AG09319 (cell line): Measurements from ENCODE around the gene TRAPPC12.

Experiments used
- DNase-seq: peaks from one replicate; pipeline ENCODE4 v3.0.0-alpha.2; 2010; ENCODE audit warnings: low read depth; ENCODE audit errors: extremely low read depth
- CTCF ChIP-seq: IDR thresholded peaks from 2 replicates; pipeline ENCODE4 v1.5.1; 2011; ENCODE audit warnings: low read depth, mild to moderate bottlenecking, inconsistent platforms, low read length, moderate library complexity

Gene TRAPPC12

DNA sequence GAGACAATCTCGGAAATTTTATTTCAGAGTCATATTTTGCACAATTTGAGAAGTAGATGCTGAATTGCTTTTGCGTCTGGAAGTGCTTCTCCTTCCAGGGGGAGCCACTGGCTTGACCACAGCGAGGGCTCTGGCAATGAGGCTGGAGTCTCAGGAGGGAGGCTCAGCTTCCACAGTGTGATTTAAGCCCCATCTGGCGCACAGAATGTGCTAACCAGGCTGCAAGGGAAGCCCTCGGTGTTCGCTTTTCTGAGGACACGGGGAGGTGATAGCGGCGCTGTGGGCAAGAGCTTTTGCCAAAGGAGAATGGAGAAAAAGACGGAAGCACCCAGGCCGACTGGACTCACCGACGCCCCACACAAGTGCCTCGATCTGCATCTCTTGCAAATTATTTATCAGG, 87.5 kb downstream of the TRAPPC12 start:
- DNase-seq, result no peak

GRCh38 chr2:3467654-3468053, 88.2 kb downstream of the TRAPPC12 start:
- no peak for TF ChIP-seq CTCF

More for the DNA sequence above, 87.5 kb downstream of the TRAPPC12 start:
- TF ChIP-seq CTCF, result no peak

DNA sequence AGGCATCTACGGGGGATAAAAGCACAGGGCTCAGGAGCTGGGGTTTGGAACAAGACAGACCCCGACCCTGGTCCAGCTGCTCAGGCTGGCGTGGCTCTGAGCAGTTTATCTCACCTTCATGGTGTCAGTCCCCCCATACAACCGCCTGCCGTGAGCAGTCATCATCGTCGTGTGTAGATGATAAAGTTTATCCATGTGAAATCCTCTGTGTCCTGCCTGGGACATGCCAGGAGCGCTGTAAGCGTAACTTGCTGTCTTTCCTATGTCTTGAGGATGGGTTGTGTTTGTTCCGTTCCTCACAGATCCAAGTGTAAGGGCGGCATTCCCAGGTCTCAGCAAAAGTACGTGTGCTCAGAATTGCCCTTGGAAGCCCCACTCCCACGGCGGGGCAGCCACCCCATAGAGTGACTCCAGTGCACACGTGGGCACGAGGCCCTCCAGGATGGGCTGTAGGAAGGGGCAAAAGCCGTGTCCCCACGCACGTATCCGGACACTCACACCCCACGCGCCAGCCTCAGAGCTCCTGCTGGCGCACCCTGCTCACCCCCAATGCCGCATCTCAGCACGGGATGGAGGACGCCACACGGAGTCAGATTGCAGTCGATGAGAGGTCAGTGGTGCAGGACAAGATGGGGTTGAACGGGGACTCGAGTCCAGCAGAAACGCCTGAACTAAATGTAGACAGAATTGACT, 88.9 kb downstream of the TRAPPC12 start:
- DNase-seq, result no peak
- no peak for TF ChIP-seq CTCF

More at GRCh38 chr2:3467654-3468053, 88.2 kb downstream of the TRAPPC12 start:
- no peak for DNase-seq

DNA sequence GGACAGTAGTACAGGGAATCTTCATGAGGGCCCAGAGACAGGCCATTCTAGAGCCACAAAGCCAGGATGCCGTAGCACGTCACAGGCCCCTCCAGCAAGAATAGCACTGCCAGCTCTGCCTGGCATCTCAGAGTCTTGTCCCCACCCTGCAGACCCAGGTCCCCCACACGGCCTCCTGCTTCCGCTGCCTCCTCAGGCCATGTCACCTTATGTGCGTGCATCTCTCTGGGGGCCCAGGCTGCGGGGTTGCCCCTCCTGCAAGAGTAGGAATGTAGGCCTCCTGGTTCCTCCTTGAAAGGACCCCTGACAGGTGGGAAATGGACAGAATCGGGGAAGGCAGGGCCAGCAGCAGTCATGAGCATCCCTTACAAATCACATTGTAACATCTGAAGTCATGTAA, 90.0 kb downstream of the TRAPPC12 start:
- no peak for DNase-seq
- TF ChIP-seq CTCF, result no peak

DNA sequence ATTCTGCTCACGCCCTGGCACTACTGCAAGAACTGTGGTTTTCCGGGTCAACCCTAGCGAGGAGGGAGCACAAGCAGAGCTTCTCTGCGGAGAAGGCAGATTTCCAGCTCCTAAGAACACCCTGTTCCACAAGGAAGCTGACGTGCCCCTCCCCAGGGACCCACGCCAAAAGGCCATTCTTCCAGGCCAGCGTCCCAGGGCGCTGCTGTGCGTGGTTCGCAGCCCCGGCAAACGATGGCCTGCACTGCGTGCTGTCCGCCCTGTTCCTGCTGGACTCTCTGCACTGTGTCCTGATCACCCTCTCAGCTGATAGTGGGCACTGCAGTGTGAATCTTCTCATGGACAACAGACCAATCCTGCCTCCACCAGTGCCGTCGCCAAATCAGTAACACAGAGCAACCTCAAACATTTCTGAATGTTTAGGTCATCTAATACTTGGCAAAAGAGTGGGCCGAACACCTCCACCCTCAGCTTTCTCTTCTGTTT, 90.7 kb downstream of the TRAPPC12 start:
- no peak for TF ChIP-seq CTCF
- DNase-seq, result no peak

DNA sequence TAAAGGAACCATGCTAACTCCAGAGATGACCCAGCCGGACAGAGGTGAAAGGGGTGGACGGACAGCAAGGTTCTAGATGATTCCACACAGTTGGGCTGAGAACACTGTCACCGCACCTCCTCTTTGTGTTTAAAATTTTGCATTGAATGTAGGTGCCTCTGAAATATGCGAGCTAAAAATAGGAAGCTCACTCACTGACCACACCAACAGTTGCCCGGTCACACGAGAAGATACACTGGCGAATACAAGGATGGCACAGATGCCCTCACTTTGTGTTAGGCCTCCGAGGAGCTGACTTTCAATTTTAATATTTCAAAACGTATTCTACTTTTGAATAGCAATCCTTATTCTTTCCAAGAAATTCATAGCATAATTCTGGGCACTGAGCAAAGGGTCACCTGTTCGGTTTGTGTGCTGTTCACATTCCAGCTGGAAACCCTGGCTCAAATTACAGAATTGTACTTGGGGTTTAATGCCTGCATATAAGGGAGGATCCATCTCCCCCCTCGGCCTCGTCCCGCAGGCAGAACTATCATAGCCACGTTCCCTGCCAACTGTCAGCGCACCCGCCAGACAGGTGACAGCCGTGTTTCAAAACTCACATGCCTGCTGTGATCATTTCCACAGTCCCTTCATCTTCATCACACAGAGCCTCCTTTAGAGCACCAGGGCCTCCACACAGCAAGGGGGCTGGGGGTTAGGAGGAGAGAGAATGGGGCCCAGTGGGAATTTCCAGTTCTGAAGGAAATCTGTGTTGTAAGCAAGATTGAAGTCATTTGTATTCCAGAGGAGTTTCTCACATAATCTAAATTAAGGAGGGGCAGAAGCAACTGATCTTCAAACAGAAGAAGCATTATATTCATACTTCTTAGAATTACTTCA, 91.6 kb downstream of the TRAPPC12 start:
- DNase-seq, result no peak
- no peak for TF ChIP-seq CTCF

GRCh38 chr2:3472296-3472695, 92.8 kb downstream of the TRAPPC12 start:
- TF ChIP-seq CTCF, result no peak
- DNase-seq, result no peak
